ENCODE data around the gene TMEM141.

- TF ChIP-seq CTCF (IDR thresholded peaks at IDR 0.05): no peak
- TF ChIP-seq EZH2phosphoT487 (IDR thresholded peaks at IDR 0.05): no peak
- TF ChIP-seq EZH2 (IDR thresholded peaks at IDR 0.05): no peak
Observed at GRCh38 chr9:136832581-136832980, 41.4 kb downstream of the TMEM141 start.
